ENCODE measurements around the gene CDH23.

- TF ChIP-seq, protein P1, sequence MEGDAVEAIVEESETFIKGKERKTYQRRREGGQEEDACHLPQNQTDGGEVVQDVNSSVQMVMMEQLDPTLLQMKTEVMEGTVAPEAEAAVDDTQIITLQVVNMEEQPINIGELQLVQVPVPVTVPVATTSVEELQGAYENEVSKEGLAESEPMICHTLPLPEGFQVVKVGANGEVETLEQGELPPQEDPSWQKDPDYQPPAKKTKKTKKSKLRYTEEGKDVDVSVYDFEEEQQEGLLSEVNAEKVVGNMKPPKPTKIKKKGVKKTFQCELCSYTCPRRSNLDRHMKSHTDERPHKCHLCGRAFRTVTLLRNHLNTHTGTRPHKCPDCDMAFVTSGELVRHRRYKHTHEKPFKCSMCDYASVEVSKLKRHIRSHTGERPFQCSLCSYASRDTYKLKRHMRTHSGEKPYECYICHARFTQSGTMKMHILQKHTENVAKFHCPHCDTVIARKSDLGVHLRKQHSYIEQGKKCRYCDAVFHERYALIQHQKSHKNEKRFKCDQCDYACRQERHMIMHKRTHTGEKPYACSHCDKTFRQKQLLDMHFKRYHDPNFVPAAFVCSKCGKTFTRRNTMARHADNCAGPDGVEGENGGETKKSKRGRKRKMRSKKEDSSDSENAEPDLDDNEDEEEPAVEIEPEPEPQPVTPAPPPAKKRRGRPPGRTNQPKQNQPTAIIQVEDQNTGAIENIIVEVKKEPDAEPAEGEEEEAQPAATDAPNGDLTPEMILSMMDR (IDR thresholded peaks at IDR 0.05): no peak
- no peak for TF ChIP-seq POLR2A (IDR thresholded peaks at IDR 0.05)
These were observed 285.3 kb downstream of the CDH23 start for GRCh38 chr10:71681977-71682376.

All from uterus (tissue), 2 donors.